GM18517 (cell line): ENCODE measurements around the gene SCLT1.
A peak's percentile ranks its signal among the peaks of the same experiment; 100 is the strongest.

ENCODE experiments used
- ATAC-seq: cut with Tn5 transposase; IDR thresholded peaks from one replicate; pipeline ENCODE4 v1.9.1; 2021; ENCODE audit warnings: mild to moderate bottlenecking, moderate library complexity; ENCODE audit not compliant: unreplicated experiment

The SCLT1 gene

DNA sequence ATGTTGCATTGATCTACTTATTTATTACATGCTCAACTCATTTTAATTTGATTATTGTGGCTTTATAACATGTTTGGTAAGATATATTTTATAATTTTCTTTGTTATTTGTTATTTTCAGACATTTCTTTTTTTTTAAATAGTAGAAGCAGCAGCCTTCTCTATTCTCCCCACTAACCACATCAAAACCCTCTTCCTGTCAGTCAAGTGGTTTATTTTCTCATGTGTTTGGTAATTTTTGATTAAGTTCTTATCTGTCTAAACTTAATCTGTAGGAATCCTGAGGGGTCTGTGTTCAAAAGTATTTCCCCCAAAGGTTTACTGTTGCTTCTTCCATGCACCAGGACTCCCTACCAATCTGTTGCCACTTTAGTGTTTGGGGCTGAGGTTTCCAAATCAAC lies 131.9 kb downstream of the SCLT1 start:
- ATAC-seq, result no peak

DNA sequence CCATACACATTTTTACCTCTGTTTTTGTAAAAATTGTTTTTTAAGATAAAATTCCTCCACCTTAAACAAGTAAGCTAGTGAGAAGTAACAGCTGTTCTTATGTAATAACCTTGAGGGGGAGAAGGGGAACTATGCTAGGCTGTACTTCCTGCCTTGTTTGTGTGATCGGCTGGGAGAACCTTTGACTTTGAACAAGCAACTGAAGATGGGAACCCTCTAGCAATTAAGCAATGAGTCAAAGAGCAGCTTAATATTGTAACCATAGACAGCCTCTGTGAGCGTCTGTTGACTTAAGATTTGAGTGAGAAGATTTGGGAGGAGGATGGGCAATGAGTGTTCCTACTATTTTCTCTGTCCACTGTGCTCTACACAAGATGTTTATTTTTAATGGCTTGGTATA lies 135.1 kb downstream of the SCLT1 start:
- ATAC-seq, result no peak

DNA sequence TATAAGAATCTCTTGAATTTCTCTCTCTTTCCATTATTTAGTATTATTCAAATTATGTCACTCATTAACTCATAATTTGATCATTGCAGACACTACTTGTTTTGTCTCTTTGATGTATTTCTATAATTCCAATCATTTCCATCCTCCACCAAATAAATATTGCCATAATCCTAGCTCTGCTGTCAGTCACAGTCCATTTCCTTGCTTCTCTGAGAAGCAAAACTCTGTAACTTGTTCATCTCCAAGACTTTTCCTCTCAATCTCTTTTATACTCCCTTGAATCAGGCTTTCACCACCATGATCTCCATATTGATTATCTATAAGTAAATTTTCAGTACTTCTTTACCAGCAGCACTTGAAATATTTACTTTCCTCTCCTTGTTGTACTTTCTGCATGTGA lies 135.9 kb downstream of the SCLT1 start:
- ATAC-seq, result no peak

DNA sequence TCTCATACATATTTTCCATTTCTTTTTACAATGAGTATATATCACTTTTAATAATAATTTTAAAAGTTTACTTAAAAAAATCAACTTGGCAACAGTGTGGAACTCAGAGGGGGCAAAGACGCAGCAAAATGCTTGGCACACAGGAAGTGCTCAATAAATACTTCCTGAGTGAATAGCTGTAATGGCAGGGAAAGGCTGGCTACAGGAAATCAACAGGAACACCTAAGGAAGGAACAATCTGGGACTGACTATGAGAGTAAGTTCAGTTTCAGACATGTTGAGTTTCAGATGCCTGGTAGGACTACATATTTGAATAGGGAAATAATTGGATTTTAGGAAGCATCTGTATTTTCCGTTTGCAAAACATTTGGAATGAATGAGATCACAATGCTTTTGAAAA lies 137.6 kb downstream of the SCLT1 start:
- ATAC-seq, result no peak

DNA sequence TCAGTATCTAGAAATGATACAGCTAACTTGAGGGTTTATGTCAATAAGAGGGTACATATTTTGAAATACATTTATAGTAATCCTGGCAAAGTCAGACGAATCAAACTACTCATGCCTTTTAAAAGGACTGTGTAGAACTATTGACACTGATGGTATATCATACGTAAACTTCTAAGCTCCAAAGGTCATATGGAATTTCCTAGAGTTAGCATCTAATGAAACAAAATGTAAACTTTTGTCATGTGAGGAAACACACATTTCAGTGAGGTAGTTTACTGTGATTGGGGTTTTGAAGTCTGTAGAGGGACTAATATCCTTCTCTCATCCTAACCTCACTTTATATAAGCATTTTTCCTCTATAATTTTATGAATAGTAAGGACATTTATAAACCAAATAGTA lies 138.4 kb downstream of the SCLT1 start:
- ATAC-seq, result no peak

DNA sequence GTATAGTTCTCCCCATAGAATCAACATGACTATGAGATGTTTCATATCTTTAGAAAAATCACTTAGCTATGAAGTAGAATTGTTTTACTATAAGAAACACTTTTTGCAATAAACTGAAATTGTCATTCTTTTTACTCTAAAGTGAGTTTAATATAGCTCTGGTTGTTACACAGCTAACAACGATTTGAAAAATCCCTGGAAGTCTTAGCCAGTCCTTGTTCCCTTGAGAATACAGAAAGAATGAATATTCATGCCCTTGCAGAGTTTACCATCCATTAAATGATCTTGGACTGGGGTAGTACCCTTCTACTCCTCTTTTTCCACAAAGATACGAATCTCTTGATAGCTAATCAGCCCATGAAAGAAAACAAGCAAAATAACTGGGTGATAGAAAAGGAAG lies 142.0 kb downstream of the SCLT1 start:
- ATAC-seq, result no peak

DNA sequence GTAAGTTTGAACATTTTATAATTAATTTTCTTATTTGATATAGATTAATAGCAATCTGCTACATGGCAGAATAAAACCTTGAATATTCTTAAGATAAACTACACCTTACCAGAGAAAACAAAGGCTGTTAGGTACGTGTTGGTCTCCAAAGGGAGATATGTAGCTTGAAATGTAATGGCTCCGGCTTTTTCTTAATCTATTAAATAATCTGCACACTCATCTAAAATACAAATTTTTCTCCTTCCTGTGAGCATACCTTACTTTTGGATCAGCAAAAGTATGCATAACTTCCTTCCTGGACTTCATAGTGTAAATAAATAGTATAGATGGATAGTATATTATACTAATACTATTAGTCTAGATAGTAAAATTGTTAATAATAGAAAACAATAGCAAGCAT lies 142.5 kb downstream of the SCLT1 start:
- ATAC-seq, result no peak

DNA sequence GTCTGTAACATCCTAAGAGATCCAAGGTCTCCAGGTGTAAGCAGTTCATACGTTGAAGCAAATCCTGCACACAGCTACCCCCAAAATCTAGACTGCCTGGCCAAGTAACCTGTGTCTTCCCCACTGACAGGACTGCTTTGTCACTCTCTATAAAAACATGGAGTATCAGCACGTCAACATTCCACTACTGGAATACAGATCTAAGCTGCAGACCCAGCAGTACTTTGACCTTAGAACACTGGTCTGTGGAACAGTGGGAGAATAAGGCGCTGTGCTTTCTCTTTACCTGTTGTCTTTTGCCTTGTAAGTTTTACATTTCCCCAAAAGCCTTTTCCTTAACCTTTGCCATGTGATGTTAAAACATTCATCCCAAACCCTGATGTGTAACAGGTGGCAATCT lies 146.4 kb downstream of the SCLT1 start:
- ATAC-seq, result no peak

DNA sequence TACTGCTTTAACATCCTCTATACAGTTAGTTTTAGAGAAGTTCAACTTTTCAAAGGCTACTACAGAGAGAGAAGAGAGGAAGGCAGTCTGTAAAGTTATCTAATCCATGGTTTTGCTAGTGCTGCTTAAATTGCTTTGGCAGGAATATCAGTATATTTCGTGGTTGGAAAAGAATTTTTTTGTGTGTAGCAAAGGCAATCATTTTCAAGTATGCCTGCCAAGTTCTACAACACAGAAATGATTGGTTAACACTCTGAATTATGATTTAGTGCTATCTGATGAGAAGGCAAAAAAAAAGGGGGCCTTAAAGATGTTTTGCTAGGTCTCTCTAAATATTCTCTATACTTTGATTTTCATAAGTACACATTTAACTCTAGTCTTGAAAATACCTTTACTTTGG lies 150.7 kb downstream of the SCLT1 start:
- no peak for ATAC-seq

DNA sequence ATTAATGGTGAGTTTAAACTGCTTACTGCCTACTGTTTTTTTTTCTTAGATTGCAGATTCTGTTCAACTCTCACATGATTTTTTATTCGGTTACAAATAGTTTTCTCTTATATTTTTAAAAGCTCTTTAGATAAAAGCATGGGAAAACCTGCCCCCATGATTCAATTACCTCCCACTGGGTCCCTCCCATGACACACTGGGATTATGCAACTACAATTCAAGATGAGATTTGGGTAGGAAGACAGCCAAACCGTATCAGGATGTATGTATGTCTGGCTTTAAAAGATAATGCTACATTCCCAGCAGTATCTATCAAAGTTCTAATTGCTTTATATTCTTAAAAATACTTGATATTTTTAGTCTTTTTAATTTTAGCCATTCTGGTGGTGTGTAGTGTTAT lies 152.4 kb downstream of the SCLT1 start:
- ATAC-seq, result no peak

DNA sequence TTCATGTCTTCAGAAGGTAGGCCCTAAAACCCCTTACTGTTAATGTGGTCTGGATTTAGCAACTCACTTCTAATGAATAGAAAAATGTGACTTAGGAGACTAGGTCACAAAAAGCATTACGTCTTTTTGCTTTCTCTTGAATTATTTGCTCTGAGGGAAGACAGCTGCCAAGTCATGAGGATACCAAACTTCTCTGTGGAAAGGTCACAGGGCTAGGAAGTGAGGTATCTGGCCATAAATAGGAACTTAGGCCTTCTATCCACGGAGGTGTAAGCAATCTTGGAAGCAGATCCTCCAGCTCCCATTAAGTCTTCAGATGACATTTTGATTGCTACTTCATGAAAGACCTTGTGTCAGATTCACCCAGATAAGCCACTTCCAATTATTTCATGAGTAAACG lies 163.3 kb downstream of the SCLT1 start:
- ATAC-seq, result no peak

DNA sequence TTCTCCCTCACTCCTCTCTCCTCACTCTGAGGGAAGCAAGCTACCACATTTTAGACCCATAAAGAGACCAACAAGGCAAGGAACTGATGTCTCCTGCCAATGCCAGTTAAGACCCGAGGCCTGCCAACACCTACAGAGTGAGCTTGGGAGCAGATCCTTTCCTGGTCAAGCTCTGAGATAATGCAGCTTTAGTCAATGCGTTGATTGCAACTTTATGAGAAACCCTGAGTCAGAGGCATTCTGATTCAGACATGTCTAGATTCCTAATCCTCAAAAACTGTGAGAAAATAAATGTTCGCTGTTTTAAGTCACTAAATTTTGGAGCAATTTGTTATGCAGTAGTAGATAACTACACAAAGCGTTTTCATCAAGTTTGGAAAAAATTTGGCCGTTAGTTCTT lies 168.4 kb downstream of the SCLT1 start:
- ATAC-seq, result no peak

DNA sequence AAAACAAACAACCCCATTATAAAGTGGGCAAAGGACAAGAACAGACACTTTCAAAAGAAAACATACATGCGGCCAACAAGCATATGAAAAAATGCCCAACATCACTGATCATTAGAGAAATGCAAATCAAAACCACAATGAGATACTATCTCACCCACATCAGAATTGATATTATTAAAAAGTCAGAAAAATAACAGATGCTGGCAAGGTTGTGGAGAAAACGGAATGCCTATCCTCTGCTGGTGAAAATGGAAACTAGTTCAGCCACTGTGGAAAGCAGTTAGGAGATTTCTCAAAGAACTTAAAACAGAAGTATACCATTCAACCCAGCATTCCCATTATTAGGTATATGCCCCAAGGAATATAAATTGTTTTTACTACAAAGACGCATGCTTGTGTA lies 171.4 kb downstream of the SCLT1 start:
- no peak for ATAC-seq

DNA sequence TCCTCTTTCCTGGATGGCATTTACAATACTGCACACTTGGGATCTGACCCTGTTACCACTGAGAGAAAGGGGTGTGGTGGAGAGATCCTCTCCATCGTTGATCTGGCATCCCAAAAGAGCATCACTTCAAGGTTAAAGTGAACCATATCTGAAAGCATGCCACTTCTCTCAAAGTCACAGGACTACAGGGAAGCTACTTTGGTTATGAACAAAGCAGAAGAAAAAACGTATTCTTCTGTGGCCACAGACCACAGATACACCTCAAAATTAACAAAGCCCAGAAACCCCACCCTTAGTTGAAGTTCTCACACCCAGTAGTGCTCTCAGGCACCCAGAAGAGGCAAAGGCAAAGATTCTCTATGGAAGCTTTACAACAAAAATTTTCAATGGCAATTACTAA lies 175.6 kb downstream of the SCLT1 start:
- peak; percentile 67 for ATAC-seq

DNA sequence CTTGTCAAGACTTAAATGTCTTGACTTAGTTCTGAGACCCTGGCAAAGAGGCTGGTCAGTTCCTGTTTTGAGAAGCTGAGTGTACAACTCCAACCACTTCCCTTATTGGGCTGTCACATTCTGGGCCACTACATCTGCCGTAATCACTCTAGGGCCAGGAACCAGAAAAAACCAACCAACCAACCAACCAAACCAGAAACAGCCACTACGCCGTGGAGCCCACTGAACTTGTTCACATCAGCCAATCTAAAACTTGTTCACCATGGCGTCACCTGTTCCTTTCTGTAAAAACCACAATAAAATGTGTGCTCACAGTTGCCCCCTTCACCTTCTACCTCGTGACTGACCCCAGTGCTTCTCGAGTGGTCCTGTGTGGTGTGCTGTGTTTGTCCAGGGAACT lies 176.5 kb downstream of the SCLT1 start:
- peak; percentile 78 for ATAC-seq

DNA sequence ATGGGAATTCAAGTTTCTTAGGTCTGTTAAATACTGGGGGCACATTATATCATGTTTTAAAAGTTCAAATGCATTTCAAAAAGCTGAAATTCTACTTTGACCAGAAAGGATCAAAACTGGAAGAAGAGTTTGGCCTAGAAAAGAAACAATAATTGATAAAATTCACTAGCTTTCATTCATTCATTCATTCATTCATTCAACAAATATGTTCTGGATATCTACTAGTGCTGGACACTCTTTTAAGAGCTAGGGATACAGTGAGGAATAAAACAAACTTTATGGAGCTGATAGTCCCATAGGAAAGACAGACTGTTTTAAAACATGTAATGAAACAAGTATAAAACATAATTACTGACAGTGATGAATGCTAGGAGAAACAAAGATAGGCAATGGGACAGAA lies 177.8 kb downstream of the SCLT1 start:
- no peak for ATAC-seq

DNA sequence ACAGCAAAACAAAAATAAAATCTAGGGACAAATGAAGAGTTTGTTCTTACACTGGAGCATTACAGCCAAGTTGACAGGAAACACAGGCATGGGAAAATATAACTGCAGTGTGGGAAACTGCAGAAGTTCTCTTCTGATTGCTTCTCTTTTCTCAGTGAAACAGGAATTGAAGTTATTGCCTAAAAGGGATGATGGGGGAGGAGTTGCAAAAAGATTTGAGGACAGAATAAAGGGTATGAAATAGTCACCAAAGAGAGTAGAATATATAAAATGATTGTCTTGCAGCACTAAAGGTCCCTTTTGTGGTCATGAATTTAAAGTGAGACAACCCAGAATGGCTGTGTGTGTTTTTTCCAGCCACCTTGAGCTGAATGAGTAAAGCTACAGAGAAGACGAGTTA lies 180.1 kb downstream of the SCLT1 start:
- ATAC-seq, result no peak

DNA sequence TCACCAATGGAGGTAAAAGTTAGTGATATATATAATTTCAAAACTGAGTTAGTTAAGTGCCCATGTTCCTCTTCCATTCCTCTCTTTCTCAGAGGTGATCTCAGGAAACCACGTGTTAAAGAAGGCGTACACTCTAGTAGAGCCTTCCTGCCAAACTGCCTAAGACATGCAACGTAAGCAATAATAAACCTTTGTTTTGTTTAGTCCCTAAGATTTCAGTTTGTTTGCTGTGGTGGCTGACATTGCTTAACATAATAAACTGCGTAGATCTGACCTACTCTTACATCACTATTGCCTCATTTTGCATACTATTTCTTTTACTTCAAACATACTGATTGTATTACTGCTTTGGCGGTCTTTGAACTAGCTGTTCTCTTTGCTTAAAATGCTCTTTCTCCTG lies 184.6 kb downstream of the SCLT1 start:
- no peak for ATAC-seq

DNA sequence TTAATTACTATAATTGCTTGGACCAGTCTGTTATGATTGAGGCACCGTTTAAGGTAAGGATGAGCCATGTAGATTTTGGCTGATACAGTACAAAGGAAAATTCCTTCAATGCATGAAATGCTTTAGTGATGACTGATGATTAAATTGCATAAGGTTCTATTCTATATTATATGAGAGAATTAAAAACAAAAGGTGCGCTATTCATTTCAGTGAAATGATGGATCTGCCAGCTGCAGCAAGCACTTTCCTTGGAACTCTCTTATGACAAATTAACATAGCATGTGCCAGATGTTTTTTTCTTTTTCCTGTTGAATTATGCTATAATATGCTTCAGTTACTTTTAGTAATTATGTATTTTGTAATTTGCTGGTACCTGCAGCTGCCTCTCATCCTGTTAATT lies 185.4 kb downstream of the SCLT1 start:
- no peak for ATAC-seq

DNA sequence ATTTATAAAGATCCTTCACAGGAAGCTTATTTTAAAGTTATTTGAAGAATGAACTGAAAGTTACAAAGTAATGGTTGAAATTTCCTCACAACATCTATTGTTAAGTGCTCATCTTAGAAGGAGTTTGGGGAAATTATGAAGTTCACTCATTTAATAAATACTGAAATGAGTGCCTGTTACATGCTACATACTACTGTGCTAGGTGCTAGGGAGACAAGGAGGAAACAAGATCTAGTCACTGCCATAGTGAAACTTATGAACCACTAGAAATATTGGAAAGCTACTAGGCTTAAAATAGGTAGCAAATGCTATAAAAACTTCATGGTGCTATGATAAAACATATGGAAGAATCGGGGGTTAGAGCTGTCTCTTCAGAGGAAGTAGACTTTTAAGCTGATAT lies 186.8 kb downstream of the SCLT1 start:
- ATAC-seq, result no peak

DNA sequence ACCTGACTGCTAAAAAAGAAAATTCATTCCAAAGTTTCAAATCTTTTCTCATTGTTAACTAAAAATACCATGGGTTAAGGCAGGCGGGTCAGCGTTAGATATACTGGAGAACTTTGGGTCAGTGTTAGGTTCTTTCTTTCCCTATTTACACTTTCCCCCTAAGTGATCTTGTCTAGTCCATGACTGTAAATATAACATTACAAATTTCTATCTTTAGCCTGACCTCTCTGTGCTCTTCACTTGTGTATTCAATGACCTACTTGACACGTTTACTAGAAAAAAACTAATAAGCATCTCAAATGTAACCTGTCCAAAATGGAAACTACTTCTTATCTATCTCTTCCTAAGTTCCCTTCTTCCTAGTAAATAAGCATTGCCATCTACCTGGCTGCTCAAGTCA lies 188.5 kb downstream of the SCLT1 start:
- no peak for ATAC-seq

DNA sequence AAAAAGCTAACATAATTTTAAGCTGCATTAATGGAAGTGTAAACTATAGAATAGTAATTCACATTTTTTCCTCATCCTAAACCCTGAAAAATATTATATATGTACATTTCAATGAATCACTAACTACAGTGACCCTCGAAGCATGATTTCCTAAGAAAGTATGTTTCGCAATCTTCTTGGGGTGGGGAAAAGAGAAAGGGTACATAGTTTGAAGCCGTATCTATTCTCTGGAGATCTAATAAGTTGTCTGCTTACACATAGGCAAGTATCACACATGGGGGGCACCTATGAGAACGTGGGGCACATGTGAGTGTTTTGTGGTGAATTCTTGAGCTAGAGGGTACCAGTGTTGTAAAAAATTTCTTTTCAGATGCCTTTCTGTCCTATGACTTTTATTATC lies 212.7 kb downstream of the SCLT1 start:
- ATAC-seq, result no peak

DNA sequence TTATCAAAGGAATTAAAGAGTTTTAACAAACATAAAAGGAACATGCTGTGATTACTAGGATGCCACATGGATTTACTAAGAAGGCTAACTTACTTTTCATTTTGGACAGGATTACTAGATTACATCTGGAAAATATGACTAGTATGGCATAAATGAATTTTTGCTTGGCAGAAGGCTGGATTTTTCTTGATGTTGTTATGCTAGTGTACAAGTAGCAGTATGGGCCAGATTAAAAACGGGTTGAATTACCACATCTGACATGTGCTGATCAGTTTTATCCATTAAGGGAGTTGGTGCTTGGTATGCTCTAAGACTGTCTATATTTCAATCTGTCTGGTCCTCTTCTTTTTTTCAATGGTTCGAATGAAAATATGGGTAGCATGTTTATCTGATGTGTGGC lies 213.4 kb downstream of the SCLT1 start:
- ATAC-seq, result no peak

DNA sequence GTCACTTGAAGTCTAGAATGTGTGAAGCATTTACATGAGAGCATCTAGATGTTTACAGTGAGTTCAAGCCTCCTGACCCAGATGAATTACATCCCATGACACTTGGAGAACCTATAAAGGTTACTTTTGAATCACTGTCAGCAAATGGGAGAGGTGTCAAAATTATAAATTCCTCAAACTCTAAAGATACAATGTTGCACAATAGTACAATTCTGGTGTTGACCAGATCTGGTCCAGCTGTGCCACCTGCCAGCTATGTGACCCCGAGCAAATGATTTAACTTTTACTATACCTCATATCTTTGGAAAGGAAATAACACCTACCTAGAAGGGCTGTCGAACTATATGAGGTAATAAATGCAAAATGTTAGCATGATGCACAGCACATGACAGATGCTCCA lies 214.1 kb downstream of the SCLT1 start:
- ATAC-seq, result no peak
